GM21390 (cell line): ENCODE data around the gene CSDE1.
"Not testable (repeated sequence)": the region's sequence is repeated elsewhere in the genome, so short reads cannot be mapped to it uniquely, and the experiment has no call there.

Experiments
- ATAC-seq: cut with Tn5 transposase; IDR thresholded peaks from one replicate; pipeline ENCODE4 v1.9.1; 2021; ENCODE audit not compliant: unreplicated experiment

Gene CSDE1

DNA sequence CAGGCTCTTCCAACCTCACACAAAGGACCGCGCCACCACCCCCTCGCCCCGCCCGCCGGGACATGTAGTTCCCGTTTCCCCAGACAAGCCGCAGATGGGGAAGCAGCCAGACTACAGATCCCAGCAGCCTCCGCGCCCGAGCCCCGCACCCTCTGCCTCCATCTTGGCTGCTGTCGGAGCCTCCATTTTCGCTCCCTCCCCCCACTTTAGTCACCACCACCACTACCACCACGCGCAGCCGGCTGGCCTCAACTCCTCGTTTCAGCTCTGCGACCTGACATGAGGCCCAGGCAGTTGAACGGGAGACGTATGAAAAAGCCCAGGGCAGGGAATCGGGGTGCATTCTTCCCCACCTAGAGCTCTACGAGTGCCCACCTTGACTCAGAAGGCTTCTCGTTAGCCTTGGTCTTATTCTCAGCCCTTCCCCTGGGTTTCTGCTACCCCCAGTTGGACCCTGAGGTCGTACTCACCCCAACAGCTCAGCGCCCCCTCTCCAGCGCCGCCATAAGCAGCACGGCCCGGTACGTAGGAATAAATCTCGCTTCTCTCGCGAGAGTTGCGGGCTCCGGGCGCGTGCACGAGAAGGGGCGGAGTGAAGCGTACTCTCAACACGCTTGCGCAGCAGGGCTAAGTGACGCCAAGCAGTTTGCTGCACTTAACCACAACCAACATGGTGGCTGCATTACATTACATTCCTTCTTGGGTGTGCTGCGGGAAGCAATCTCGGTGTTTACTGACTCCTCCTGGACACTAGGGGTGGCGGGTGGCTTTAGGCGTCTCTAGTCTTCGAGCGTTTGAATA lies at the start of gene CSDE1:
TSS of gene CSDE1 (minus strand) at position 530 of the 801 bp plus-strand sequence. CDS start 18,094 bp downstream, outside the sequence.
- ATAC-seq, result peak; percentile 75

DNA sequence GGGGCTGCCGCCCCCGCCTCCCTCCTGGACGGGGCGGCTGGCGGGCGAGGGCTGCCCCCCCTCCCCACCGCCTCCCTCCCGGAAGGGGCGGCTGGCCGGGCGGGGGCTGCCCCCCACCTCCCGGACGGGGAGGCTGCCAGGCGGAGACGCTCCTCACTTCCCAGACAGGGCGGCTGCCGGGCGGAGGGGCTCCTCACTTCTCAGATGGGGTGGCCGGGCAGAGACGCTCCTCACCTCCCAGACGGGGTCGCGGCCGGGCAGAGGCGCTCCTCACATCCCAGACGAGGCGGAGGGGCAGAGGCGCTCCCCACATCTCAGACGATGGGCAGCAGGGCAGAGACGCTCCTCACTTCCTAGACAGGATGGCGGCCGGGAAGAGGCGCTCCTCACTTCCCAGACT lies 46.7 kb upstream of the CSDE1 start:
- not testable (repeated sequence) for ATAC-seq

DNA sequence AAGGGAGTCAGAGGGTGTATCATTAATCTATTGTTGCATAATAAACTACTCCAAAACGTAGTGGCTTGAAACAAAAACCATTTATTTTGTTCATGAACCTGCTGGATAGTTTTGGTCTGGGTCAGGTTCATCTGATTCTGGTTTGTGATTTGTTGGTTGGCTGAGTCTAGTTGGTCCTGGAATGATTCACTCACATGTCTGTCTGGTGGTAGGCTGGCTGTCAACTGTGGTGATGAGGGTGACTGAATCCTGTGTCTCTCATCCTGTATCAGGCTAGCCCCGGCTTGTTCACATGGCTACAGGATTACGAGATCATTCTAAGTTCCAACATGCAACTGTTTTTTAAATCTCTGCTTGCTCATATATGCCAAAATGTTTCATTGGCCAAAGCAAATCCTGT lies 45.2 kb upstream of the CSDE1 start:
- peak; percentile 76 for ATAC-seq

DNA sequence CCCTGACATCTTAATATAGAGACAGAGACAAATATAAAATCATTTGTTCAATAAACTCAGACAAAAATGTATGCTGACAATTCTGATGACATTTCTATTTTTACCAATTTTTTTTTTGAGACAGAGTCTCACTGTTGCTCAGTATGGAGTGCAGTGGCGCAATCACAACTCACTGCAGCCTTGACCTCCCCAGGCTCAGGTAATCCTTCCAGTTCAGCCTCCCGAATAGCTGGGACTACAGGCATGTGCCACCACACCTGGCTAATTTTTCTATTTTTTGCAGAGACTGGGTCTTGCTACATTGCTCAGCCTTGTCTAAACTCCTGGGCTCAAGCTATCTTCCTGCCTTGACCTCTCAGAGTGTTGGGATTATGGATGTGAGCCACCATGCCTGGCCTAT lies 36.3 kb upstream of the CSDE1 start:
- ATAC-seq, result no peak

DNA sequence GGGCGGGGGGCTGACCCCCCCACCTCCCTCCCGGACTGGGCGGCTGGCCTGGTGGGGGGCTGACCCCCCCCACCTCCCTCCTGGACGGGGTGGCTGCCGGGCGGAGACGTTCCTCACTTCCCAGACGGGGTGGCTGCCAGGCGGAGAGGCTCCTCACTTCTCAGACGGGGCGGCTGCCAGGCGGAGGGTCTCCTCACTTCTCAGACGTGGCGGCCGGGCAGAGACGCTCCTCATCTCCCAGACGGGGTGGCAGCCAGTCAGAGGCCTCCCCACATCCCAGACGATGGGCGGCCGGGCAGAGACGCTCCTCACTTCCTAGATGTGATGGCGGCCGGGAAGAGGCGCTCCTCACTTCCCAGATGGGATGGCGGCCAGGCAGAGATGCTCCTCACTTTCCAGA lies 32.8 kb upstream of the CSDE1 start:
- ATAC-seq, result not testable (repeated sequence)

DNA sequence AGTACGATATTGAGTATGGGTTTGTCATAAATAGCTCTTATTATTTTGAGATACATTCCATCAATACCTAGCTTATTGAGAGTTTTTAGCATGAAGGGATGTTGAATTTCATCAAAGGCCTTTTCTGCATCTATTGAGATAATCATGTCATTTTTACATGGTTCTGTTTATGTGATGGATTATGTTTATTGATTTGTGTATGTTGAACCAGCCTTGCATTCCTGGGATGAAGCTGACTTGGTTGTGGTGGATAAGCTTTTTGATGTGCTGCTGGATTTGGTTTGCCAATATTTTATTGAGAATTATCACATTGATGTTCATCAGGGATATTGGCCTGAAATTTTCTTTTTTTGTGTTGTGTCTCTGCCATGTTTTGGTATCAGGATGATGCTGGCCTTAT lies 28.7 kb upstream of the CSDE1 start:
- not testable (repeated sequence) for ATAC-seq

DNA sequence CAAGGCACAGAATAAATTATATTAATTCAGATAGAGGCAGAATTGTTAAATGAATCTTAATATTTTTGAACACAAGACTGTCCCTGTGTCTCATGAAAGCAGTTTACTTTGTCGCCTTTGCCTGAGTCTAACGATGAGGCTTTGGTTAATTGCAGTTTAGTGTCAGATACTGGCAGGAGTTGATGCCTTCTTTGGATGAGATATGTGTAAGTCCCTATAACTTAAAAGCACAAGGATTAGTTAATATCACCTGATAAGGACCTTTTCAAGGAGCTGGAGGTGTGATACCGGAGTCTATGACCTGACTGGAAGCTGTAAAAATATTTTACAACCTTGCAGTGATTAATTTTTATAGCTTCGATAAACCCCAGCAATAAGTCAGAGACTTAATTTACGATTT lies 24.7 kb upstream of the CSDE1 start:
- no peak for ATAC-seq

DNA sequence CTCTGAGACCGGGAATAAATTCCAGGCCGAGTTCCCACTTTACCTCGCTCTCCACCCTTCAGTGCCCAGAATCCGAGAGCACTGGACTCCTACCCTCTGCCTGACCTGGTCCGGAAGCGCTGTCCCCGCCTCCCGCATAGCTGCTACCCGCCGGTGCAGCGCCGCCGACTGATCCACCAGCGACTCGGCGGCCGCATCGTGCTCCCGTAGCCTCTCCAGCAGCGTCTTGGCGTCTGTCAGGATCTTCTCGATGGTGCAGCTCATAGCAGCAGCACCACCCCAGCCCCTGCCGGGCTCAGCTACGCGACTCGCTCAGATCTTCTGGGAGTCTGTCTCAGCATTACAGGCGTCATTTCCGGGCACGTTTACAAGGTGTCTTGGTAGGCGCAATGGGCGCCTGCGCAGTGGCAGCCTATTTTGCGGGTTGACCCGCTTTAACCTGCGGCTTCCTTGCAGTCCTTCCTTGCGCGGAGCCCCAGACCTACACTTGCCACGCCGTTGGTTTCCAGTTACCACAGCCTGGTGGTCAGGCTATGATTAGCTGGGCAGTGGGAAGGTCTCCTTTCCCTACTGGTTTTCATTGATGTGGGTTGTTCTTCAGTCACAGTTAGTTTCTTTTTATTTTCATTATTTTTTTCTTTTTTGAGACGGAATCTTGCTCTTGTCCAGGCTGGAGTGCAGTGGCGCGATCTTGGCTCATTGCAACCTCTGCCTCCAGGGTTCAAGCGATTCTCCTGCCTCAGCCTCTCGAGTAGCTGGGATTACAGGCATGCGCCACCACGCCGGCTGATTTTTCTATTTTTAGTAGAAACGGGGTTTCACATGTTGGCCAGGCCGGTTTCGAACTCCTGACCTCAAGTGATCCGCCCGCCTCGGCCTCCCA lies 22.8 kb upstream of the CSDE1 start, which contains the start of gene SIKE1:
TSS of gene SIKE1 (minus strand) at position 342 of the 883 bp plus-strand sequence. CDS start at position 264, 78 bp downstream.
- ATAC-seq, result peak; percentile 99

DNA sequence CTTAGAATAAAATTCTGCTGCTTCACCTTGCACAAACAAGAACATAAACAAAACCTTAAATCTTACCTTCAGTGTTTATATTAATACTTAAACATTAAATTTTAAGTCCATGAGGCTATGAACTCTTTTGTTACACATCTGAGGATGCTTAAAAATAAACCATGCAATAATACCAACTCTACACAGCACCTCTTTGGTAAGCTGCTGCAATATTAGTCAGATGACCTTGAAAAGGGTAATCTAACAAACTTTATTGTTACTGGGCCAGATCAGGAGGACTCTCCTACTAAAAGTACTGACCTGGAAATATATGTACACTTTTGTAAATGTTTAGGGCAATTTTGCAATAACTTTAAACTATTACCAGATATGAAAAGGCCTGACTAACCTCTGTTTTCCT lies 21.9 kb upstream of the CSDE1 start:
- no peak for ATAC-seq

DNA sequence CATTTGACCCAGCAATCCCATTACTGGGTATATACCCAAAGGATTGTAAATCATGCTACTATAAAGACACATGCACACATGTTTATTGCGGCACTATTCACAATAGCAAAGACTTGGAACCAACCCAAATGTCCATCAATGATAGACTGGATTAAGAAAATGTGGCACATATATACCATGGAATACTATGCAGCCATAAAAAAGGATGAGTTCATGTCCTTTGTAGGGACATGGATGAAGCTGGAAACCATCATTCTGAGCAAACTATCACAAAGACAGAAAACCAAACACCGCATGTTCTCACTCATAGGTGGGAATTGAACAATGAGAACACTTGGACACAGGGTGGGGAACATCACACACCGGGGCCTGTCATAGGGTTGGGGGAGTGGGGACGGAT lies 18.9 kb upstream of the CSDE1 start:
- not testable (repeated sequence) for ATAC-seq

DNA sequence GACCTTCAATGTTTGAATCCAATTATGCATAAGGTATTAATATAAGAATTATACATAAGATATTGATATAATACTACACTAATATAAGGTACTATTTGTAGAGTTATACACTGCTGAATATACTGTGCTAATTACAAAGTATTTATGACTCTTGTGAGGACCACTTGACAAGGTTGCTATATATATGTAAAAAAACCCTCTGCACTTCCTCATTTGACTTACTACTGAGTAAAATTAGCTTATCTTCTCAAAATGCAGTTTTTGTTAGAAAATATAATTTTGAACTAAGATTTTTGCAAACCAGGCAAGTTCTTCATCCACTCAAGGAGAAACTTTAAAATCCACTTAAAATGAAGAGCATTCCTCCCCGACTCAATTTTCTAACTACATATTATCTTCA lies 14.2 kb upstream of the CSDE1 start:
- no peak for ATAC-seq

DNA sequence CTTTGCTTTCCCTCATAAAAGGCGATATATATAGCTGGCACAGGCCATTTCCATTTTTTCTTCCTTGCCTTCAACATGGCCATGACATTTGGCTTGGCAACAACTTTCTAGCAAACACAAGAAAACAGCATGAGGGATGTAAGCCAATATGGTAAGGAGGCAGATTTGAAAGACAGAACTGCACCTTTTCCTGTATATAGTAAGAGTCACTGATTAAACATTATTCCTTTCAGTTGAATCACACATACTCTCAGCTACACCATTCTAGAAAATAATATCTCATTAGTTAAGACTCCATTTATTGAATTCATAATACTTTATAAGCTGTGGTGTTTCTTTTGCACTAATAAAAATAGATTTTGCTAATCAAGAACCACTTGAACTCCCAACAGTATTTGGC lies 13.2 kb upstream of the CSDE1 start:
- ATAC-seq, result no peak

DNA sequence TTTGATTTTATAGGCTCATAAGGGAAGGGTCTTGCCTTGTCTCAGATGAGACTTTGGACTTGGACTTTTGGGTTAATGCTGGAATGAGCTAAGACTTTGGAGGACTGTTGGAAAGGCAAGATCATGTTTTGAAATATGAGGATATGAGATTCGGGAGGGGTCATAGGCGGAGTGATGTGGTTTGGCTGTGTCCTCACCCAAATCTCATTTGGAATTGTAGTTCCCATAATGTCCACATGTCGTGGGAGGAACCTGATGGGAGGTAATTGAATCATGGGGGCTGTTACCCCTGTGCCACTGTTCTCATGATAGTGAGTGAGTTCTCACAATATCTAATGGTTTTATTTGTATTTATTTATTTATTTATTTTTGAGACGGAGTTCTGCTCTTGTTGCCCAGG lies 6.9 kb upstream of the CSDE1 start:
- ATAC-seq, result no peak

DNA sequence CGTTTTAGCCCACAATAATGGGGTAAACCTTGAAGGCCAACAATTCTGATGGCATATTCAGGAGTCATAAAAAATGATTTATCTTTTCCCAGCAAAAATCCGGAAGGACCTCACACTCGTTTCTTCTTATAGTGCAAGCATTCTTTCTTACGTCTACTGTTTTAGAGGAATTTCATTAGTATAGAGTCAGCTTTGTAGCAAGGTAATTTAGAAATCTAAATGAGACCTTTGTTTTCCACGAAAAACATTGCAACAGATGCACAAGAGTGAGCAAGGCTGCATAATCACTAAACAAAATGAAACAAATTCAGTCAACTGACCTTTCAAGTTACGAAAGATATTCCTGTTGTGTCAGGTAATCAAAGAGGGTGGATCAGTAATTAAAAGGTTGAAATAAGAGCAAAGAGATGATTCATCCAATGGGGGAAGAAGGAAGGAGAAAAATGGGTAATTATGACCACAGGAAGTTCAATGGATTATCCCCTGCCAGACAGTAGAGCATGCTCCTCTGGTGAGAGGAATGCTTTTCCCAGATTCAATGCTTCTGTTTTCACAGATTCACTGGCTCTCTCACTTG lies 560 bp upstream of the CSDE1 start:
- ATAC-seq, result no peak

DNA sequence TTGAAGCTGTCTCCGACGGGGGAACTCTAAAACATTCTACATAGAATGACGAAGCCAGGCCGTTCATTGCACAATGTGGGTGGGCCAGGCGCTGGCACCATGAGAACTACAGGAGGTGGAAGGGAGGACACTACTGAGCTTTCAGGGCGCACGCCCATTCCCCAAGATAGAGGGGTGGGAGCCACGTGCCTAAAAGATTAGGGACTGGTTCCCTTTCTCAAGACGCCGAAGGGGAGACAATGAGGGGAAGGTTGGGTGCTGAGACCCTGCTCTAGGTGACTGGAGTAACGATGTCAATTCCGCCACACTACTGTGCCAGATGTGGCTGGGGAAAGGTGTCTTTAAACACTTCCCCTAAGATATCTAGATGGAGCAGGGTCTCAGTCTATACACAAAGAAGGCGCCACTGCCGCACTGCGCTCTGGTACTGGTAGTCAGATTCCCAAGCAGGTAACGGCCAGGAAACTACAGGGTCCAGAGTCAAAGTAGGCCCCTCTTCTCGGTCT lies 782 bp downstream of the CSDE1 start:
- ATAC-seq, result peak; percentile 1

DNA sequence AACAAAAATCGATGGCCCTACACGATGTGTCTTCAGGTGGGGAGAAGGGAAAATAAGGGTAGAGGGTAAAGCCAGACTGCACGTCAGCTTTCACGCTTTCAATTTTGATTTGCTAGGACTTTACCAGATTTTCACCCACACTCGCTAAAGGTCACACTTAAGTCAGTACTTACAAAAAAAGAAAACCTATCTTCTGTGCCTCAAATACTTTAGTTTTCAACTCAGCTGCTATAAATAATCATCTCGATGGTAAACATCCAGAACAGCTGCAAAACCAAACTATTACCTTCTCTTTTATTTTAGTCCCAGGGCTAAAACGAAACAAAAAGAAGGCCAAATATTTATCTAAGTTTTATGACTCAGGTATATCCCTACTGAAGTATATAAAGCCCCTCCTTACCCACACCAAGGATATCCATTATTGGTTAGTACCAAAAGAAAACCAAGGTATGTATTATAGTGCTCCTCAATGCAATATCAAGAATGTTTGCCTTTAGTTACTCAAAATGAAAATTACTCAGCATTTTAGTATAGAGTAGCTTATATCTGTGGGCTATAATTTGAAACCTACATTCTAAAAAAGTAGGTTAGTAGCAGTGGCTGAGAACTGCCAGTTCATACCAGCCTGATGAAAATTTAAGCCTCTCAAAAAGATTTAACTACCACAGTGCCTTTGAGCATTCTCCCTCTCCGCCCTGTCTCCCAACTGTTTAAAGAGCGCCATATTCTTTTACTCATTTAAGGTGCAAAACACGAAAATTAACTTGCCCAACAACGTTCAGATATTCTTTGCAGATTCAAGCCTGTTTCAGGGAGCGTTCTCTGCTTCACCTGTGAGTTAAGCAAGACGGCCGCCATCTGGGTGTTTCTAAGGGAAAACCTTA lies 1.5 kb downstream of the CSDE1 start:
- ATAC-seq, result peak; percentile 44

DNA sequence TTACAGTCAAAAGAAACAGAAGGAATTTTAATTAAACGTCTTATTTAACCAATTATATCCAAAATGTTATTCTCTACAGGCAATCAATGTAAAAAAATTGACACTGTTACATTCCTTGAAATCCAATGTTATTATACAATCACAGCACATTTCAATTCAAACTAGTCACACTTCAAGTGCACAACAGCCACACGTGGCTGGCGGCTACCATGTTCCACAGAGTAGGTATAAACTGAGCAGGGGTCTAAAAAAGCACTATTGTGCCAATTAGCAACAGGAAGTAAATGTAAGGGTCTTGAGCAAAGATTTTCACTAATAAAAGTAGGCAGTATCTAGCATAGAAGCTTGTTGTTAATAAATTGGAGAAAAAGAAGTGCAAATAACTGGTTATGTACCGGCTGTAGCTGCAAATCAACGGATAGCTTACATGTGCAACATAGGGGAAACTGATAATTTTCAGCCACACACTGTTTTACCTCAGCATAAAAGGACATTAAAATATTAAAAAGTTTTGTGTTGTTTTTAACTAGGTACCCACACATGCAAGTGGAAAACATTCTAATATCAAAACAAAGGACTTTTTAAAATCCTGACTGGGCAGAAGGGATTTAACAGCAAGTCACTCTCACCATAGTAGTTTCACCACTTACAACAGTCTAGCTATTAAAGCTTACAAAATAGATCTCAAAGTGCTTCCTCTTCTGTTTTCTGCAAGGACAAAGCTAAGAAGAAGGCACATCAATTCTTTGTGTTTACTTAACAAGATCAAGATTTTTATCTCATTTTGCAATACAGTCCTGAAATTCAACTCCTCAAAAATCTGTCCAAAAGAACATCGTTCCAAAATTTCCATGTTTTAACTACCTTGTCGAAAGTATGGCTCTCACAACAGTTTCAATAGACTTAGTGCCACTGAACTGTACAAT lies 2.5 kb downstream of the CSDE1 start:
- ATAC-seq, result no peak

DNA sequence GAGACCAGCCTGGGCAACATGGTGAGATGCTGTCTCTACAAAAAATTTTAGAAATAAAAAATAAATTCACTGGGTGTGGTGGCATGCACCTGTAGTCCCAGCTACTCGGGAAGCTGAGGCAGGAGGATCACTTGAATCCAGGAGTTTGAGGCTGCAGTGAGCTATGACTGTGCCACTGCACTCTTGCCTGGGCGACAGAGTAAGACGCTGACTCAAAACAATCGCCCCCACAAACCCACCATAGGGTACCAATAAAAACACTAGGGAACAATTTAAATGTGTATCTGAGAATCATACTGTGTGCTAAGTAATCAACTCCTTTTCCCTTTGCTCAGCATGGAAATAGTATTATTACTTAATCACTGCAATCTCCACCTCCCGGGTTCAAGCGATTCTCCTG lies 4.1 kb downstream of the CSDE1 start:
- ATAC-seq, result not testable (repeated sequence)

DNA sequence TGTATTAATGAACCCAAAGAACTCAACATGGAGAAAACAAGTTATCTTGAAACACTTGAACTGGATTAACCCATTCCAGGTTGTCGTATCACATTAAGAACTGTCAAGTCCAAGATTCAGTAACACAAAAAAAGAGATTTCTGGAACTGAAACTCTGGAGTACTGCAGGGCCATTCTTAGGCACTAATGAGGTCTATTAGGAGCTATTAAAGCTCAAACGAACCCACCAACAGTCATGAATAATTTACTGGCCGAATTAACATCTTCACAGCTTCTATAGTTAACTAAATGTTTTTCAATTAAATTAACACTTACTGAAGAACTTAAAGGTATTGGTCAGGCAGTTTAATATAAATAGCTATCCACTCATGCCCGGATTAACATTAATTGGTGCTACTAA lies 4.6 kb downstream of the CSDE1 start:
- ATAC-seq, result no peak
